IPS-15b (cell line): ENCODE results near the gene PCBP4.
A peak's percentile ranks its signal among the peaks of the same experiment; 100 is the strongest.

Source experiments
- H3K27me3 ChIP-seq: one replicate; pipeline ENCODE4 v1.6.1; 2013; ENCODE audit warnings: low read length; ENCODE audit not compliant: control insufficient read depth, insufficient read depth
- H3K36me3 ChIP-seq: one replicate; pipeline ENCODE4 v1.6.1; 2013; ENCODE audit warnings: low read length; ENCODE audit not compliant: control insufficient read depth, insufficient read depth
- H3K4me1 ChIP-seq: one replicate; pipeline ENCODE4 v1.6.1; 2013; ENCODE audit warnings: mild to moderate bottlenecking, low read length; ENCODE audit not compliant: control insufficient read depth, insufficient read depth
- H3K4me3 ChIP-seq: one replicate; pipeline ENCODE4 v1.5.1; 2013; ENCODE audit warnings: low read depth, low read length
- H3K9ac ChIP-seq: one replicate; pipeline ENCODE4 v1.6.1; 2013; ENCODE audit warnings: low read depth, mild to moderate bottlenecking, low read length
- H3K9me3 ChIP-seq: one replicate; pipeline ENCODE4 v1.6.1; 2013; ENCODE audit warnings: mild to moderate bottlenecking, low read length; ENCODE audit not compliant: control insufficient read depth, insufficient read depth

The PCBP4 gene

DNA sequence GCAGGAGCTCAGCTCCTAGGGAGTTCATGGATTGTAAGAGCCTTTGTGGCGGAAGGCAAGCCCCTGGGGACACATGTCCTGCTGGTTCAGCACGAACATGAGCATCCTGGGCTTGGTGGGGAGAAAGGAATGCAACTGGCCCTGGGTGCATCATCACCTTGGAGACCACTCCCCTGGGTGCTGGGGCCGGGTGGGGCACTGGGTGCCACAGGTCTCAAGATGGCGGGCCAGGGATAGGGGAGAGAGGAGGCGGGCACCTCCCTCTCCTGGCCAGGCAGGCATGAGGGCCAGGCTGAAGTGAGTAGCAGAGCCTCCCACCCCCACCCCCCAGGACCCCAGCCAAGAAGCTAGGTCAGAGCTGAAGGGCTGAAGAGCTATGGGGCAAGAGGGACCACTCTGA, 768 bp downstream of the PCBP4 start:
- H3K4me3 ChIP-seq, result peak overlapping the region; percentile 61
- peaks cover 29% of the 10 kb centered on the region for H3K4me1 ChIP-seq
- peaks cover 26% of the 10 kb centered on the region for H3K27me3 ChIP-seq
- no peak overlapping the region for H3K9ac ChIP-seq
- no peaks in the 10 kb centered on the region for H3K9me3 ChIP-seq
- peaks cover 4% of the 10 kb centered on the region for H3K36me3 ChIP-seq

DNA sequence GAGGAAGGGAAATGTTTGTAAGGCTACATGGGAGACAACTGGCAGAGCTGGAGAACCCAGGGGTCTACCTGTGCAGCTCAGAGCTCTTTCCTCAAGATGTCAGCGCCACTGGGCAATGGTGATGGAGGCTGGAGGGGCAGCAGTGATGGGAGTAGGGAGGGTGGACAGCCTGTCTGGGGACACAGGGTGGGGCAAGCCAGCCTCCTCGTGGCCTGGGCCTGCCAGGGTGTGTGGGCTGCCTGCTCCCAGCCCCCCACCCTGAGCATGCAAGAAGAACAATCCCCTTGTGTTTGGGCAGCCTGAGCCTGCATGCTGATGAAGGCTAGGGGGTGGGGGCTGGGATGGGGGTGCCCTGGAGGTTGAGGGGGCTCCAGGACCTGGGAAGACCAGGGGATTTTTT, 1.2 kb downstream of the PCBP4 start:
- Histone ChIP-seq H3K9me3 (no peaks in the 10 kb centered on the region), H3K27me3 (peaks cover 26% of the 10 kb centered on the region), H3K36me3 (no peaks in the 10 kb centered on the region), H3K4me3 (peak overlapping the region; percentile 22), H3K4me1 (peaks cover 29% of the 10 kb centered on the region), H3K9ac (no peak overlapping the region)

DNA sequence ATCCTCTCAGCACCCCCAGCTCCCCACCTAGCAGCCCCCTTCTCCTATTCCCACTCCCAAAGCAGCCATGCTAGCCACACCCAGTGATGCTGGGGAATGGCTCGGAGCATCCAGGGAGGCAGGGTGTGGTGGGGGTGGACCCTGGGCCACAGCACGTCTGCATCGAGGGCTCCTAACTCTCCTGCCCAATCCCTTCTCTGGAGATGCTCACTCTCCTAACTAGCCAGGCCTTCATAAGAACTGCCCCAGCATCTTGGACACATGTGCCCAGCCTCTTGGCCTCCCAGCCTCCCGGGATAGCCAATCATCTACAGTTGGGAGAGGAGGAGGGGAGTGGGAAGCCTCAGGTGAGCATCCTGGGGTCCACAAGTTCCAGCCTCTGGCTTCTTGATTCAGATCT, 2.7 kb downstream of the PCBP4 start:
- Histone ChIP-seq H3K9ac (no peak overlapping the region), H3K4me3 (peak overlapping the region; percentile 22), H3K4me1 (peaks cover 29% of the 10 kb centered on the region), H3K36me3 (peaks cover 2% of the 10 kb centered on the region), H3K27me3 (peaks cover 26% of the 10 kb centered on the region), H3K9me3 (no peaks in the 10 kb centered on the region)

DNA sequence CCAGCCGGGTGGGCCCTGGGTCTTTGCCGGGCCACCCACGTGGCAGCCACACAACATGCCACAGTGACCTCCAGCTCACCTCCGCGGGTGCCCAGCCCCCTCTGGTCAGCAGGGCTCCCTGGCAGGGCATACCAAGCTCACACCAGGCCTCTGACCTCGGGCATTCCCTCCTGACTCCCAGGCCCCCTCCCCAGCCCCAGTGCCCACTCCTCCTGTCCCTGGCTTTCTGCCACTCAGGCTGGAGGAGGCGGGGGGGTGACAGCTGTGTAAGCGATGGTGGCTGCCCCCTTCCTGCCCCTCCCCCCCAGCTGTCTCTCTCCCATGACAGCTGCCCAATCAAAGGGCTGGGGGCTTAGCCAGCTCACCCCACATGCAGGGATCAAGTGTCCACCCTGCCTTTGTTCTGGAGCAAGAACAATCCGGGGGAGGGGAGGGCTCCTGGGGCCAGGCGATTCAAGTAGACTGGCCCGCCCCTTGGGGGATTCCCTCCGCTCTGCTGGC, 3.3 kb downstream of the PCBP4 start:
- Histone ChIP-seq H3K4me3 (peak overlapping the region; percentile 22), H3K36me3 (peaks cover 2% of the 10 kb centered on the region), H3K9ac (no peak overlapping the region), H3K4me1 (peaks cover 27% of the 10 kb centered on the region), H3K9me3 (no peaks in the 10 kb centered on the region), H3K27me3 (peaks cover 26% of the 10 kb centered on the region)

DNA sequence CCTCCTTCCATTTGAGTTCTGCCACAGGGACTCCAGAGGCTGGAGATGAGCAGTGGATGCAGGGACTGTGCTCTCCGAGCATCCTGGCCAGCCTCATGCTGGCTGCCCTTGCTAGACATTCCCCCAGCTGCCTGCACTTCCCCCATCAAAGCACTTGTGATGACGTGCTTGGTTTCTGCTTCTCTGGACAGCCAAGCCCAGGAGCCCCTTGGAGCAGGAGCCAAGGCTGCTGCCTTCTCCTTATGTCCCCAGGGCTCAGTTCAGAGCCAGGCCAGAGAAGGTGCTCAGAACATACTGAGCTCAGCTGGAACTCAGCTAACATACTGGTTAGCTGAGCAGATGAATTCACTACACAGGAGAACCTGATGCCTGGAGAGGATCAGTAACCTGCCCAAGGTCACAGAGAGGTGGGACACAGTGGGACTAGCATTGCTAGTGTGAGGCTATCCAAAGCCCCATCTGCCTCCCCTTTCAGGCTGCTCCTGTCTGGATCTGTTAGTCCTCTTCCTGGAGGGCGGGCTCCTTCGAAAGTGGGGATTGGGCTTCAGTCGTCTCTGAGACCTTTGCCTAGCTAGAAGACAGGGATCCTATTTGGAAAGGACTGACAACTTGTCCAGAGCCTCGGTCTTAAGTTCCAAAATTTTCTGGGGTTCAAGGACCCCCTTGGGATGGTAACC, 4.3 kb downstream of the PCBP4 start:
- no peaks in the 10 kb centered on the region for H3K9me3 ChIP-seq
- peaks cover 2% of the 10 kb centered on the region for H3K36me3 ChIP-seq
- no peak overlapping the region for H3K9ac ChIP-seq
- peaks cover 20% of the 10 kb centered on the region for H3K4me1 ChIP-seq
- peaks cover 26% of the 10 kb centered on the region for H3K27me3 ChIP-seq
- H3K4me3 ChIP-seq, result no peak overlapping the region

DNA sequence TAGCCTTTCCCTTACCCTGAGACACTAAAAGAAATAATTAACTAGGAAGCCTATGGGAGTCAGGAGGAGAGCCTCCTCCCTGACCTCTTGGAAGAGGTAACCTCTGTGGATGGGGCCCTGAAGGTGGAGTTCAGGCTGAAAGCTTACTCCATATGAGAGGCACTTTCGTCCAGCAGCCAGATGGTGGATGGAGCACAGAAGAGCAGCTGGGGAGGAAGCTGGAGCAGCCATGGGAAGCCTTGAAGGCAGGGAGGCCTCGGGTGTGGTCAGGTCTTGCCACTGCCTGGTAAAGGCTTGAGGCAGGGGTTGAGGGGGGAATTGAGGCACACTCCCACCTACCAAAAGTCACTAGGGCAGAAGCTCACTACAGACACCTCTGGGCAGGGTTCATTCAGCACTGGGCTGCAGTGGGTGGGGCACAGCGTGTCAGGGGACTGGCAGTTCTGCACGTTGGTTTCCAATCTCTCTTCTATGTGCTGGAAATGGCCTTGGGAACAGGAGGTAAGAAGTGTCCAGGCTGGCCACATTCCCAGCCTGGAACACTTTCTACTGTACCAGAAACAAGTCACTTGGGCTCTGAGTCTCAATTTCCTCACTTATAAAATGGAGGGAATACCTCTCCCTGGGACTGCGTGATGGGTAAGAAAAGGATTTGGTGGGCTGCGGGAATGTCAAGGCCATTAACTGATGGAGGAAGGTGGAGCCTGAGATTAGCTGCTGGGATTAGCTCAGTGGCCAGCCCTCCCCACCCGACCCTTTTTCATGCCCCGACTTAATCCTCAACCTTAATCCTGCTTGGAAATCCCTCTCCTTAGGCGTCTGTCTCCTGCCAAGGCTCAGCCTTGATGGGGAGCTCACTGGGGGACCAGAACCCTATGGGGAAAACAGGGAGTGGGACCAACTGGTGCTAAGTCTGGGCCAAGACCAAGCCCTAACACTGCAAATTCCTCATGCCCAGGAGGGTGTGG, 5.4 kb downstream of the PCBP4 start:
- Histone ChIP-seq H3K4me1 (peaks cover 20% of the 10 kb centered on the region), H3K9me3 (no peaks in the 10 kb centered on the region), H3K9ac (no peak overlapping the region), H3K36me3 (peaks cover 2% of the 10 kb centered on the region), H3K27me3 (peaks cover 27% of the 10 kb centered on the region), H3K4me3 (no peak overlapping the region)

DNA sequence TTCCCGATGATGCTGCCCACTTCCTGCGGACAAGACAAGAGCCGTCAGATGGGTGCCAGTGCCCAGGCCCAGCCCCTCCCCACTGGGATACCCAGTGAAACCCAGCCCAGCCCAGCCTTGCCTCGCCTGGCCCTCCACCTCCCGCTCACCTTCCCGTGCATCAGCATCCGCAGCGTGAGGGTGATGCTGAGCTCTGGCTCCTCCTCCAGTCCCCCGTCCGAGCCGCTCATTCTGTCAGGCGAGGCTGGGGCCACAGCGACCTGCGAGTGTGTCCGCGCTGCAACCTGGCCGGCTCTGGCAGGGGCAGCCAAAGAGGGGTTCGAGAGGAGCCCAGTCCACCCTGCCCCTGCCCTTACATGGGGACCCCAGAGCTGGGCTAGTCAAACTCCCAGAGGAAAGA, 6.2 kb downstream of the PCBP4 start:
- Histone ChIP-seq H3K27me3 (peaks cover 28% of the 10 kb centered on the region), H3K9me3 (no peaks in the 10 kb centered on the region), H3K9ac (no peak overlapping the region), H3K36me3 (peaks cover 2% of the 10 kb centered on the region), H3K4me1 (peaks cover 18% of the 10 kb centered on the region), H3K4me3 (no peak overlapping the region)

DNA sequence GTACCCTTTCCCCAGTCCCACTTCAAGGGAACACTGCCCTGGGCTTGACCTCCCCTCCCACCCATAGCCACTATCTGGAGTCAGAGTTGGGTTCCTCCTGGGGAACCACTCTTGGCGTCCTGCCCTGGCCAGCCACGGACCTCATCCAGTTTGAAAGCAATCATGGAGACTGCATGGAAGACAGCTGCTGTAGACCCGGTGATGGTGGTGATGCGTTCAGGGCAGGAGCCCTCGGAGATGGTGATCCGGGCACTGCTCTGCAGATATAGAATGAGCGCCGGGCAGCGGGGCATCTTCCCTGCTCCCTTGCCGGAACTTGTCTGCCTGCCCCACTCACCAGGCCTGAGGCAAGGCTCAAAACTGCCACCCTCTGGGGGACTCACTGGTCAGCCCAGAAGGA, 6.9 kb downstream of the PCBP4 start:
- H3K9me3 ChIP-seq, result no peaks in the 10 kb centered on the region
- H3K4me1 ChIP-seq, result peaks cover 15% of the 10 kb centered on the region
- H3K9ac ChIP-seq, result no peak overlapping the region
- H3K4me3 ChIP-seq, result no peak overlapping the region
- peaks cover 26% of the 10 kb centered on the region for H3K27me3 ChIP-seq
- peaks cover 2% of the 10 kb centered on the region for H3K36me3 ChIP-seq

DNA sequence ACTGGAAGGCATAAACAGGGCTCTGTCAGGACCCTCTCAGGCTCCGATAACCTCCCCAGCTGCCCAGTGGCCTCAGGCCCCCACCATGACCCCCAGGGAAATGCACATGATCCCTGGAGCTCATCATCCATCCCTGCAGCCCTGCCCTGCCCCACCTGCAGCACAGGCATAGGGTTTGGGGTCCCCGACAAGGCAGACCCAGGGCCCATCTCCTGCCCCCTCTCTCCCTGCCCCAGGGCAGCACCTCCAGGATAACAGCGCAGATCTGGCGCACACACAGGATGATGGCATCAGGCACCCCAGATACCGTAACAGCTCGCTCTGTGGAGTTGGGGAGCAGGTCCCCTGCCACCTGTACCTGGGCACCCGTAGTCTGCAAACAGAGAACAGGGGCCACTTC, 7.6 kb downstream of the PCBP4 start:
- no peak overlapping the region for H3K9ac ChIP-seq
- no peak overlapping the region for H3K4me3 ChIP-seq
- peaks cover 2% of the 10 kb centered on the region for H3K36me3 ChIP-seq
- H3K9me3 ChIP-seq, result no peaks in the 10 kb centered on the region
- peaks cover 8% of the 10 kb centered on the region for H3K4me1 ChIP-seq
- peaks cover 27% of the 10 kb centered on the region for H3K27me3 ChIP-seq

DNA sequence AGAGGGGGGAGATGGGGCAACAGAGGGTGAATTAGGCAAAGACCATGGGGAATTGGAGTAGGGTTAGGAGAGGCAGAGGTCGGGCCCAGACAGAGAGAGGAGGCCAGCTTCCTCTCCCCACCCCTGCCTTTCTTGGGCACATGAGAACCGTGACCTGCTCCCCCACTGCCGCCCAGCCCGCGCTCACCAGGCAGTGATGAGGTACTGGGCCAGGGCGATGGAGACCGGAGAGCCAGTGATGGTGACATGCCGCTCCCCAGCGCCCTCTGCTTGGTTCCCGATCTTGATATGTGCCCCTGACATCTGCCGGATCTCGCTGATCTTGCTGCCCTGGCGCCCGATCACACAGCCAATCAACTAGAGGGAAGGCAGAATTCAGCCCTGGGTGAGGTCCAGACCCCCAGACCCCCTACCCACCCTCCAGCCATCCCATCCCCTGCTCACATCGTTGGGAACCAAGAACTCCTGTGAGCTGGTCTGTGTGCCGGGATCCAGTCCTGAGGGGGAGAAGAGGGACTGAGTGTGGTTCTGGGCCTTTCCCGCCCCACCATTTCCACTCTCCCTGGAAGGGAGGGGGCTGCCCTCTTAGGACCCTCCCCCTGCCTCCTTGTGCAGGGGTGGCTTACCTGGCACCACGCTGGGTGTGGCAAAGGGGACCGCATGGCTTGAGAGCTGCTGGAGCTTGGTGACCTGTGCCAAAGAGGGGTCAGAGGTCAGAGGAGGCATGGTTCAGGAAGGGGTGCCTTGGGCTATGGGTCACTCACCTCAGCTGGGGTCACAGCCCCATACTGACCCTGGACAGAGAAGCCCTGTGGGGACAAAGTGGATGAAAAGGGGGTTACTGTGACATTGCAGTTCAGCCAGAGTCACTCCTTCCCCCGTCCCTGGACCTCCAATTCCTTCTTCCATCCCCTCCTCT, 8.4 kb downstream of the PCBP4 start:
- H3K4me1 ChIP-seq, result peaks cover 6% of the 10 kb centered on the region
- peaks cover 2% of the 10 kb centered on the region for H3K36me3 ChIP-seq
- H3K27me3 ChIP-seq, result peaks cover 33% of the 10 kb centered on the region
- no peaks in the 10 kb centered on the region for H3K9me3 ChIP-seq
- H3K4me3 ChIP-seq, result no peak overlapping the region
- no peak overlapping the region for H3K9ac ChIP-seq

DNA sequence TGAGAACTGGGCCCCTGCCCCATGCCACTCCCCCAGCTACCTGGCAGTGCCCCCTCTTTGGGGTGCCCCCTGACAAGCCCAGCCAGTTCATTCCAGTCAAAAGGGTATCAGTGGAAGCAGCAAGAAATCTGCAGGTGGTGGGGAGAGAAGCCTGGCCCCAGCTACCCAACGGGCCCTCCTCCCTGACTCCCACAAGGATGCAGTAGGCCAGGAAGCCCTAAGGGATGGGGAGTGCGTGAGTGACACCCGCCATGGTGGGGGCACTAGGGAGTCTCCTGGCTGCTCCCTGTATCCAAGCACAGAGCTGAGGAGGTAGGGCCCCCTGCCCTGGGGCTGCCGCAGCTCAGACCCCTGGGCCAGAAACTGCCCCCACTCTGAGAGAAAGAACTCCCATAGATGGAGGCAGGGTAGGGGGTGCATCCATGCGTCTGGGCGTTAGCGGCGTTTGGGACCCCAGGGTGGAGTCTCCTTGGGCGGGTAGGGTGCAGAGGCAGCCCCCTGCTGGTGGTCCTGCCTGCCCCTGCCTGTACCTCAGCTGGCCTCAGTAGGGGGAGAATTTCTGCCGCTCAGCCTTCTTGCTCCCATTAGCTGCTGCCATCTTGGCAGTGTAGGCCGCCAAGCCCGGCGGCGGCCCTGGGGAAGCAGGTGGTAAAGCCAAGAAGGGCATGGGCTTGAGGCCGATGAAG, 9.6 kb downstream of the PCBP4 start:
- peaks cover 4% of the 10 kb centered on the region for H3K4me1 ChIP-seq
- H3K27me3 ChIP-seq, result peaks cover 39% of the 10 kb centered on the region
- no peaks in the 10 kb centered on the region for H3K9me3 ChIP-seq
- peaks cover 2% of the 10 kb centered on the region for H3K36me3 ChIP-seq
- H3K4me3 ChIP-seq, result no peak overlapping the region
- no peak overlapping the region for H3K9ac ChIP-seq
